C4-2B (cell line): ENCODE measurements around the gene OLFM2.

Experiments used
- H3K27ac ChIP-seq: fragments of 450-650 bp; 2 replicates; pipeline ENCODE4 v1.5.1; 2017
- ZFX ChIP-seq: fragments of 450-650 bp; IDR thresholded peaks from 2 replicates; pipeline ENCODE4 v1.6.1; 2017
- TF ChIP-seq, protein P1 (sequence below): fragments of 450-650 bp; conservative IDR thresholded peaks from 2 replicates; pipeline ENCODE4 v1.5.1; 2017; ENCODE audit warnings: mild to moderate bottlenecking

OLFM2 gene

DNA sequence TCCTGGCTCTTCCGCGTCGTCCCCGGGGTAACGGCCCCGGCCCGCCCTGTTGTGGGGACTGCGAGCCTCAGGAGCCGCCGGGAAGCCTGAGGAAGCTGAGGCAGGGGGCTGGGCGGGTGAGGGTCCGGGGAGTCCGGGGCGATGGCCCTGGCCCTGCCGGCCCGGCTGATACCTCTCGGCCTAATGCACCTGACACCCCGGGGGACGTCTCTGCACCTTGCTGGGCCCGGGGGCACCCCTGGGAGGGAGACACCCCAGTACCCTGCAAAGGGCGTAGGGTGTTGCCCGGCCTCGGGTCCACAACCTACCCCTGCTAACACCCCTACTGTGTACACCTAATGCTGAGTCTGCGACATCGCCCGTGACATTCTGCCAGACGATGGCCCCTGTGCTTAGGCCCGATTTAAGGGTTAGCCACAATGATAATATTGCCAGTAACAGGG, 100.8 kb downstream of the OLFM2 start:
- peak overlapping the region; percentile 81 for H3K27ac ChIP-seq
- peak; percentile 41; the same call in 1 of the 2 replicates for TF ChIP-seq ZFX
- TF ChIP-seq, protein P1, sequence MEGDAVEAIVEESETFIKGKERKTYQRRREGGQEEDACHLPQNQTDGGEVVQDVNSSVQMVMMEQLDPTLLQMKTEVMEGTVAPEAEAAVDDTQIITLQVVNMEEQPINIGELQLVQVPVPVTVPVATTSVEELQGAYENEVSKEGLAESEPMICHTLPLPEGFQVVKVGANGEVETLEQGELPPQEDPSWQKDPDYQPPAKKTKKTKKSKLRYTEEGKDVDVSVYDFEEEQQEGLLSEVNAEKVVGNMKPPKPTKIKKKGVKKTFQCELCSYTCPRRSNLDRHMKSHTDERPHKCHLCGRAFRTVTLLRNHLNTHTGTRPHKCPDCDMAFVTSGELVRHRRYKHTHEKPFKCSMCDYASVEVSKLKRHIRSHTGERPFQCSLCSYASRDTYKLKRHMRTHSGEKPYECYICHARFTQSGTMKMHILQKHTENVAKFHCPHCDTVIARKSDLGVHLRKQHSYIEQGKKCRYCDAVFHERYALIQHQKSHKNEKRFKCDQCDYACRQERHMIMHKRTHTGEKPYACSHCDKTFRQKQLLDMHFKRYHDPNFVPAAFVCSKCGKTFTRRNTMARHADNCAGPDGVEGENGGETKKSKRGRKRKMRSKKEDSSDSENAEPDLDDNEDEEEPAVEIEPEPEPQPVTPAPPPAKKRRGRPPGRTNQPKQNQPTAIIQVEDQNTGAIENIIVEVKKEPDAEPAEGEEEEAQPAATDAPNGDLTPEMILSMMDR, result no peak

DNA sequence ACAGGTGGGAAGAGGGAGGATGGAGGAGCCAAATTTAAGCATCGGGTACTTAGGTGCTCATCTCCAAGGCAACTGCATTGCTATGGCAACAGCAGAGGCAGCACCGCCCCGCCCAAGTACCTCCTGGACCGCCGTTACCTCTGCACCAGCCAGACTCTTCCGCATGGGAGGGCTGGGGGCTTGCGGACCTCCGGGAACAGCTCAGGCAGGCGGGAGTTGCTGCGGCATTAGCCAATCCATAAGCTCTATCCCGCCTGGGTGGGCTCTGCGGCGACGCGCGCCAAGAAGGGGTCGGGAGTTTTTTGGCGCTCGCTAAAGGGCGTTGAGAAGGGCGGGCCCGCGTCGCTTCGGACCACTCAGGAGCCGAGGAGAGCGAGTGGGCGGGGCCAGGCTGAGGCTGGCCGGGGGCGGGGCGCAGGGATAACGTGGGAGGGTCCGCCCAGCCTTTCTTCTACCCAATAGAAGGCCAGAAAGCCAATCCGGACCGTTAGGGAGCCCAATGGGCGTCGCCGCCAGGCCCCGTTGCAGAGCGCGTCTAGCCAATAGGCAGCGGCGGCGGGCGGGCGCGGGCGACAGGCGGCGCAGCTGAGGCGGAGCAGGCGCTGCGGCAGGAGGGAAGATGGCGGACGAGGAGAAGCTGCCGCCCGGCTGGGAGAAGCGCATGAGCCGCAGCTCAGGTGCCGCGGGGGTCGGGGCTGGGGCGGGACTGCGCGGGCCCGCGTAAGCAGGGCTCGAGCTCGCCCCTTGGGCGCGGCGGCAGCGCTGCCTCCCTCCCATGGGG, 101.4 kb downstream of the OLFM2 start, which contains the start of gene PIN1:
Gene PIN1 (plus strand): TSS at position 593 of the 781 bp plus-strand sequence. CDS start 27 bp downstream, at position 620.
- peak within 1 kb of the TSS; percentile 81 for H3K27ac ChIP-seq
- TF ChIP-seq, protein P1, result no peak; the same call in 1 of the 2 replicates
- no peak for TF ChIP-seq ZFX

DNA sequence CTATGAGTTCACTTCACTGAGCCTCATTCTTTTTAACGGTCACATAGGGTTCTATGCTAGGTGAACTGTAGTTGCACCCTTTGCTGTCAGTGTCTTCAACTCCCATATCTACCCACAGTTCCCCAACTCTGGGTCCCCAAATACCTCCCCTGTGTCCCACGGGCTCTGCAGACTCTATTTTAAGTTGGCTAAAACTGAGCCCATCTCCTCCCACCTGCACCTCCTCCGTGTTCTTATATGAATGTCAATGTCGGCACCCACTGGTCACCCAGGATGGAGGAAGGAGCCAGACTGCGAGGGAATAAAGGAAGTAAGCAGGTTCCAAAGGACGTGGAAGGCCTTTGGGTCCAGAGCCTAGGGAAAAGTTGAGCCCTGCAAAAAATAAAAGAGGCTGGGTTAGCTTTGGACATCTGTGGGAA, 102.0 kb downstream of the OLFM2 start:
- no peak overlapping the region for H3K27ac ChIP-seq
- TF ChIP-seq, protein P1, result no peak
- no peak for TF ChIP-seq ZFX

DNA sequence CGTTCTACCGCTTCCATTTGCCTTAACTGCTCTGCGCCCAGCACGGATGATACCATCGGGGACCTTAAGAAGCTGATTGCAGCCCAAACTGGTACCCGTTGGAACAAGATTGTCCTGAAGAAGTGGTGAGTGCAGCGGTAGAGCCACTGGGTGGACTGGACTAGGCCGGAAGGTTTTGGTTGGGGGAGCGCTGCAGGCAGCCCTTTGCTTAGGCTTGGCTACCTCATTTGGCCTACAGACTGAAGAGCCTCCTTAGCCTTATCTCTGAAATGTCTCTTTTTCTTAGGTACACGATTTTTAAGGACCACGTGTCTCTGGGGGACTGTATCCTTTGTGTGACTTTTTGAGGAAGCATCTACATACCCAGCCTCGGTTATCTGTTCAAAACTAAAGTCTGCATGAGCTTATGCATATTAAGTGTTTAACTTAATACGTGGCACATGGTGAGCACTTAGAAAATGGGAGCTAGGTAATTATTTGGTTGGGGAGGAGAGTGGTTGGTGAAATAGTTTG, 107.7 kb downstream of the OLFM2 start:
- TF ChIP-seq, protein P1, result no peak
- no peak for TF ChIP-seq ZFX
- H3K27ac ChIP-seq, result peak overlapping the region; percentile 79

DNA sequence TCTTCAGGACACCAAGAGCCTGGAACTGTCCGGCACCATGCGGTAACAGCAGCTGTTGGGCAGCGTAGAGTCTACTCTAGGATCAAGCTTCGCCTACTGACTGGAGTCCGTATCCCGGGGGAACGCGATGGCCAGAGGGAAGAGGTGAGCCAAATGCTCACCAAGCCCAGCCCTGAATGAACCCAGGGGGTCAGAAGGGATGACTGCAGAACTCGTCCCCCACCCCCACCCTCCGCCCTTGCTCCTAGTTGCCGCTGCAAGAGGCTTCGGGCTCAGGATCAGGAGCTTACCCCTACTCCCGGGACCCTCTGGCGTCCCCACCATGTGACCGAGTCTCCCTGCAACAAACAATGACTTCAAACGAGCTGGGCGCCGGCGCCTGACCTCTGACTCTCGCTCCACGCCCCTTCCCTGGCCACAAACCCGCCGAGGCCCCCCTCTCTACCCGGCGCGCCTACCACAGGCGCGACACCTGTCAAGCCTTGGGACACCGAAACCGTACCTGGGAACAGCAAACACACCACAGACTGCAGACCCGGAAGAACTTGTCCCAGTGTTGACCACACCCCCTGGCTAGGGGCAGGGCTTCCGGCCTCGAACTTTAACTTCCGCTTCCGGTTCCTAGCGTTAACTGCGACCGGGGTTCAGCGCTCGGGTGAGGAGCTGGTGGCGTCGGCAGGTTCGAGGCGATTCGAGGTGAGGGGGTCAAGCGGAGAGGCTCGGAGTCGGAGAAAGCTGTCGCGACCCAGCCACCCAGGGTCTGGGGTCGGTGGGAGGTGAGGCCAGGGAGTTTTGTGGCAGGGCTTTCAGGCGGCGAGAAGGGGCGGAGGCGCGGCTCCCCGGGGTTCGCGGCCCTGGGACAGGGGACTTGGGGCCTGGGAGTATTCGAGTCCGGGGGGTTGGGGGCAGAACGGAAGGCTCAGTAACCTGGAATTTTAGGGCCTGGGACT, 108.8 kb downstream of the OLFM2 start, which contains the start of gene UBL5:
Gene UBL5 (plus strand): TSS at position 630 of the 950 bp plus-strand sequence. CDS start 420 bp downstream, outside the sequence.
- peak within 1 kb of the TSS; percentile 79 for H3K27ac ChIP-seq
- TF ChIP-seq, protein P1, result no peak
- TF ChIP-seq ZFX, result peak; percentile 53; the same call in 1 of the 2 replicates

DNA sequence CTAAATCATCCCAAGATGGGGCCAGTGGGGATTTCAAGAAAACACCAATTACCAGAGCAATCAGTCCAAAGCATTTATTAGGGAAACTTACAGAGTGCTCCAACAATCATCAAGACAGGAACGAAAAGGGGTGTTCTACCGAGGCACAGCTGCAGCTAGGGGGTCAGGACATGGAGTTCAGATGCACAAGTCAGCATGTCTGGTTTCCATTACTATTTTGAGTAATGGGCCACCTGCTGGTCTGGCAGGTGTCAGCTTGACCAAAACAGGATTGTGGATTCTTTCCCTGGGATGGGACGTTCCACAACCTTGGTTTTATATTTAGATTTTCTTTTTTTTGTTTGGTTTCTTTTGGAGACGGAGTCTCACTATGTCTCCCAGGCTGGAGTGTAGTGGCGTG, 112.5 kb downstream of the OLFM2 start:
- no peak overlapping the region for H3K27ac ChIP-seq
- TF ChIP-seq ZFX, result no peak
- TF ChIP-seq, protein P1, result no peak

DNA sequence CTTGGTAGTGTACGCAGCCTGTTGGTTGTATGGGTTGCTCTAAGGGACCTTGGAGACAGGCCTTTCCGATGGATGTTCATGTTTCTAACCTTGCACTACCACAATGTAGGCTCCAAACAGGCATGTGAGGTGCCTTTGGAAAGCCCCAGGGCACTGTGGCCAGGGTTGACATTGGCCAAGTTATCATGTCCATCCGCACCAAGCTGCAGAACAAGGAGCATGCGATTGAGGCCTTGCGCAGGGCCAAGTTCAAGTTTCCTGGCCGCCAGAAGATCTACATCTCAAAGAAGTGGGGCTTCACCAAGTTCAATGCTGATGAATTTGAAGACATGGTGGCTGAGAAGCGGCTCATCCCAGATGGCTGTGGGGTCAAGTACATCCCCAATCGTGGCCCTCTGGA, 116.3 kb downstream of the OLFM2 start:
- peak overlapping the region; percentile 19 for H3K27ac ChIP-seq
